BE2C (cell line): ENCODE results near the gene CKS1B.

ENCODE experiments used
- DNase-seq: peaks from one replicate; pipeline ENCODE4 v3.0.0-alpha.2; 2020
- H3K27me3 ChIP-seq: fragments of 250-450 bp; sonication (Bioruptor Pico); 2 replicates; pipeline ENCODE4 v1.5.1; 2020; ENCODE audit warnings: mild to moderate bottlenecking
- H3K36me3 ChIP-seq: fragments of 250-450 bp; sonication (Bioruptor Pico); 2 replicates; pipeline ENCODE4 v1.5.1; 2020; ENCODE audit warnings: mild to moderate bottlenecking
- H3K4me1 ChIP-seq: fragments of 250-450 bp; sonication (Bioruptor Pico); 2 replicates; pipeline ENCODE4 v1.5.1; 2020
- H3K4me3 ChIP-seq: 2 replicates; pipeline ENCODE4 v1.5.1; 2011; ENCODE audit warnings: low read depth, low read length
- H3K9me3 ChIP-seq: fragments of 250-450 bp; sonication (Bioruptor Pico); 2 replicates; pipeline ENCODE4 v1.5.1; 2020
- CTCF ChIP-seq: IDR thresholded peaks from 2 replicates; pipeline ENCODE4 v1.5.1; 2012; ENCODE audit warnings: mild to moderate bottlenecking, low read depth, low read length

CKS1B gene

GRCh38 chr1:154940213-154940560 lies 34.3 kb upstream of the CKS1B start:
- TF ChIP-seq CTCF, result no peak
- Histone ChIP-seq H3K4me3 (no peak overlapping the region), H3K4me1 (no peaks in the 10 kb centered on the region; the same call in none of the 2 replicates)

GRCh38 chr1:154940651-154941194 lies 33.8 kb upstream of the CKS1B start:
- Histone ChIP-seq H3K9me3 (no peaks in the 10 kb centered on the region), H3K27me3 (no peaks in the 10 kb centered on the region), H3K4me1 (no peaks in the 10 kb centered on the region; the same call in none of the 2 replicates), H3K4me3 (no peak overlapping the region), H3K36me3 (no peaks in the 10 kb centered on the region)
- DNase-seq, result no peak
- no peak for TF ChIP-seq CTCF

More at GRCh38 chr1:154940213-154940560, 34.3 kb upstream of the CKS1B start:
- no peak for DNase-seq
- no peaks in the 10 kb centered on the region for H3K36me3 ChIP-seq
- H3K9me3 ChIP-seq, result no peaks in the 10 kb centered on the region
- no peaks in the 10 kb centered on the region for H3K27me3 ChIP-seq

GRCh38 chr1:154941333-154942013 lies 33.0 kb upstream of the CKS1B start:
- H3K4me3 ChIP-seq, result no peak overlapping the region
- no peak for TF ChIP-seq CTCF
- DNase-seq, result no peak
- no peaks in the 10 kb centered on the region for H3K36me3 ChIP-seq
- no peaks in the 10 kb centered on the region; the same call in 1 of the 2 replicates for H3K4me1 ChIP-seq
- no peaks in the 10 kb centered on the region for H3K9me3 ChIP-seq
- H3K27me3 ChIP-seq, result no peaks in the 10 kb centered on the region

GRCh38 chr1:154943649-154944400 lies 30.7 kb upstream of the CKS1B start:
- Histone ChIP-seq H3K36me3 (no peaks in the 10 kb centered on the region), H3K4me1 (no peaks in the 10 kb centered on the region; the same call in 1 of the 2 replicates), H3K27me3 (no peaks in the 10 kb centered on the region), H3K4me3 (no peak overlapping the region), H3K9me3 (no peaks in the 10 kb centered on the region)
- peak; percentile 66 for DNase-seq
- peak; percentile 95 for TF ChIP-seq CTCF

- Histone ChIP-seq H3K36me3 (no peaks in the 10 kb centered on the region), H3K9me3 (no peaks in the 10 kb centered on the region), H3K4me3 (no peak overlapping the region), H3K27me3 (no peaks in the 10 kb centered on the region), H3K4me1 (no peaks in the 10 kb centered on the region; the same call in 1 of the 2 replicates)
- no peak for TF ChIP-seq CTCF
- DNase-seq, result no peak
Observed at GRCh38 chr1:154944401-154945159, 29.9 kb upstream of the CKS1B start.
